GM23338 (cell line): ENCODE data around the gene C4BPB. TPM values are rescaled to one million over a fixed set of nuclear protein-coding genes. Genes with fewer than 3 reads are reported as not detected.

Experiments
- ATAC-seq: fragments of 200-7000 bp; cut with Tn5 transposase; 3 replicates; pipeline ENCODE4 v1.9.1; 2020
- DNase-seq: peaks from one replicate; pipeline ENCODE4 v3.0.0-alpha.2; 2015; ENCODE audit warnings: low spot score
- H2AFZ ChIP-seq: fragments of 200-600 bp; sonication (generic); 2 replicates; pipeline ENCODE4 v1.8.0; 2016; ENCODE audit warnings: antibody characterized with exemption, mild to moderate bottlenecking, moderate library complexity
- H3F3A ChIP-seq: fragments of 200-600 bp; sonication (generic); replicated peaks from 2 replicates; pipeline ENCODE4 v1.8.0; 2017; ENCODE audit warnings: antibody characterized with exemption, mixed run types, low read depth
- H3K27ac ChIP-seq: fragments of 200-600 bp; sonication (generic); 2 replicates; pipeline ENCODE4 v1.6.1; 2016; ENCODE audit warnings: low read depth
- H3K27me3 ChIP-seq: fragments of 200-600 bp; sonication (generic); 2 replicates; pipeline ENCODE4 v1.8.0; 2016; ENCODE audit warnings: mild to moderate bottlenecking, mixed run types, moderate library complexity; ENCODE audit not compliant: insufficient read depth
- H3K36me3 ChIP-seq: fragments of 200-600 bp; sonication (generic); 2 replicates; pipeline ENCODE4 v1.8.0; 2016; ENCODE audit warnings: mild to moderate bottlenecking; ENCODE audit not compliant: insufficient read depth
- H3K4me1 ChIP-seq: fragments of 200-600 bp; sonication (generic); 2 replicates; pipeline ENCODE4 v1.8.0; 2016; ENCODE audit warnings: mild to moderate bottlenecking, moderate library complexity; ENCODE audit not compliant: insufficient read depth
- H3K4me2 ChIP-seq: fragments of 200-600 bp; sonication (generic); 2 replicates; pipeline ENCODE4 v1.7.1; 2017; ENCODE audit warnings: mixed run types
- H3K4me3 ChIP-seq: fragments of 200-600 bp; sonication (generic); 2 replicates; pipeline ENCODE4 v1.6.1; 2016; ENCODE audit warnings: mixed run types
- H3K79me2 ChIP-seq: fragments of 200-600 bp; sonication (generic); replicated peaks from 2 replicates; pipeline ENCODE4 v1.8.0; 2017; ENCODE audit warnings: mild to moderate bottlenecking; ENCODE audit not compliant: insufficient read depth
- H3K9me2 ChIP-seq: fragments of 200-600 bp; sonication (generic); 2 replicates; pipeline ENCODE4 v1.8.0; 2017; ENCODE audit not compliant: insufficient read depth
- H4K20me1 ChIP-seq: fragments of 200-600 bp; sonication (generic); replicated peaks from 2 replicates; pipeline ENCODE4 v1.8.0; 2017; ENCODE audit warnings: mild to moderate bottlenecking; ENCODE audit not compliant: insufficient read depth
- H3K27ac Mint-ChIP-seq: 2 replicates; pipeline ENCODE4 v1.8.0; 2020; ENCODE audit warnings: inconsistent platforms, mild to moderate bottlenecking, moderate library complexity, mixed read lengths
- H3K27me3 Mint-ChIP-seq: 3 replicates; pipeline ENCODE4 v1.8.0; 2022; ENCODE audit warnings: low read depth, mild to moderate bottlenecking, moderate library complexity, mixed read lengths, inconsistent platforms; ENCODE audit not compliant: insufficient read depth, poor library complexity
- H3K36me3 Mint-ChIP-seq: 3 replicates; pipeline ENCODE4 v1.8.0; 2021; ENCODE audit warnings: low read depth, mild to moderate bottlenecking, inconsistent platforms, moderate library complexity, mixed read lengths
- H3K4me1 Mint-ChIP-seq: 3 replicates; pipeline ENCODE4 v1.8.0; 2020; ENCODE audit warnings: mild to moderate bottlenecking, inconsistent platforms, mixed read lengths
- H3K4me3 Mint-ChIP-seq: 3 replicates; pipeline ENCODE4 v1.8.0; 2021; ENCODE audit warnings: moderate library complexity, mild to moderate bottlenecking, inconsistent platforms, mixed read lengths
- H3K9me3 Mint-ChIP-seq: 3 replicates; pipeline ENCODE4 v1.8.0; 2020; ENCODE audit warnings: moderate library complexity, mild to moderate bottlenecking, inconsistent platforms, mixed read lengths
- CREB1 ChIP-seq: fragments of 250-450 bp; sonication (Bioruptor Pico); IDR thresholded peaks from 2 replicates; pipeline ENCODE4 v1.5.0; 2020; ENCODE audit warnings: low read depth, mild to moderate bottlenecking, moderate library complexity
- CTCF ChIP-seq, 2 experiments: fragments of 200-600 bp in 1 of 2; sonication (generic) in 1 of 2; conservative IDR thresholded peaks; 2 replicates each; pipeline versions ENCODE4 v1.5.1 to v1.6.1; 2016 to 2017; ENCODE audit warnings: antibody characterized with exemption in 2 of 2, low read depth in 2 of 2, mild to moderate bottlenecking in 2 of 2, moderate library complexity in 1 of 2
- ETS1 ChIP-seq: IDR thresholded peaks from 2 replicates; pipeline ENCODE4 v1.6.1; 2016; ENCODE audit warnings: antibody characterized with exemption
- EZH2 ChIP-seq: fragments of 200-600 bp; sonication (generic); IDR thresholded peaks from one replicate; pipeline ENCODE4 v1.8.0; 2017; ENCODE audit warnings: antibody characterized with exemption, mild to moderate bottlenecking, low read depth; ENCODE audit not compliant: unreplicated experiment
- EZH2phosphoT487 ChIP-seq: fragments of 200-600 bp; sonication (generic); IDR thresholded peaks from one replicate; pipeline ENCODE4 v1.8.1; 2018; ENCODE audit warnings: antibody characterized with exemption; ENCODE audit not compliant: unreplicated experiment
- JUNB ChIP-seq: IDR thresholded peaks from one replicate; pipeline ENCODE4 v1.6.1; 2016; ENCODE audit warnings: antibody characterized with exemption; ENCODE audit not compliant: unreplicated experiment
- NANOG ChIP-seq: IDR thresholded peaks from 2 replicates; pipeline ENCODE4 v1.6.1; 2016; ENCODE audit warnings: antibody characterized with exemption, borderline replicate concordance
- POLR2AphosphoS5 ChIP-seq: IDR thresholded peaks from 2 replicates; pipeline ENCODE4 v1.6.1; 2016; ENCODE audit warnings: antibody characterized with exemption, low read depth
- REST ChIP-seq: IDR thresholded peaks from one replicate; pipeline ENCODE4 v1.6.1; 2018; ENCODE audit warnings: antibody characterized with exemption; ENCODE audit not compliant: unreplicated experiment
- STAT1 ChIP-seq: IDR thresholded peaks from one replicate; pipeline ENCODE4 v1.6.1; 2016; ENCODE audit warnings: antibody characterized with exemption; ENCODE audit not compliant: unreplicated experiment
- ZNF114 ChIP-seq: fragments of 250-450 bp; sonication (Bioruptor Pico); IDR thresholded peaks from 2 replicates; pipeline ENCODE4 v1.5.0; 2020; ENCODE audit warnings: mild to moderate bottlenecking, moderate library complexity
- ZNF331 ChIP-seq: fragments of 250-450 bp; sonication (Bioruptor Pico); IDR thresholded peaks from 2 replicates; pipeline ENCODE4 v1.5.0; 2020; ENCODE audit warnings: low read depth, mild to moderate bottlenecking, moderate library complexity
- ZNF462 ChIP-seq: fragments of 250-450 bp; sonication (Bioruptor Pico); IDR thresholded peaks from 2 replicates; pipeline ENCODE4 v1.5.0; 2020; ENCODE audit warnings: mild to moderate bottlenecking, moderate library complexity
- polyA plus RNA-seq: library from polyadenylated mRNA; unstranded; fragments of >200 nt; fragmentation: Nextera tagmentation; extraction: Ambion mirVana; gene quantifications from 2 replicates; pipeline ENCODE4 v1.2.1, GENCODE V29; 2016
- total RNA-seq: library from RNA; depleted of rRNA; stranded (reverse); fragments of >200 nt; shearing (Covaris generic); gene quantifications from 2 replicates; pipeline ENCODE4 v1.2.3, GENCODE V29; 2014

C4BPB gene
- total and polyA plus RNA-seq, 2 experiments from 2014 or later: not detected

- H3K36me3 Mint-ChIP-seq: peaks cover 14% of the 10 kb centered on the region
- DNase-seq (no peak), ATAC-seq (no peak)
- Histone ChIP-seq H3K4me3 (no peak overlapping the region), H3K36me3 (peaks cover 4% of the 10 kb centered on the region; the same call in 1 of the 2 replicates), H2AFZ (no peak overlapping the region), H3K79me2 (no peaks in the 10 kb centered on the region), H3K27ac (no peak overlapping the region), H3K4me2 (no peak overlapping the region), H3K9me2 (no peaks in the 10 kb centered on the region), H3K4me1 (no peaks in the 10 kb centered on the region), H4K20me1 (peaks cover 3% of the 10 kb centered on the region; the same call in 1 of the 2 replicates), H3K27me3 (no peaks in the 10 kb centered on the region), H3F3A (no peaks in the 10 kb centered on the region)
- H3K4me3 Mint-ChIP-seq: no peak overlapping the region
- H3K9me3 Mint-ChIP-seq: no peaks in the 10 kb centered on the region
- no peak for TF ChIP-seq EZH2
- TF ChIP-seq ZNF114 (CRISPR knock-in tag): no peak
- no peak for TF ChIP-seq NANOG
- TF ChIP-seq EZH2phosphoT487: no peak
- no peak for TF ChIP-seq CTCF (conservative IDR thresholded peaks at IDR 0.05; ENCODE audit: low read depth in 2 of 2)
- no peak for TF ChIP-seq REST
- TF ChIP-seq POLR2AphosphoS5: no peak
- TF ChIP-seq JUNB: no peak
- TF ChIP-seq ETS1: no peak
- no peak for TF ChIP-seq STAT1
- TF ChIP-seq ZNF462 (CRISPR knock-in tag): no peak
- no peak for TF ChIP-seq CREB1 (CRISPR knock-in tag)
- no peak for TF ChIP-seq ZNF331
- no peak overlapping the region for H3K27ac Mint-ChIP-seq
- no peaks in the 10 kb centered on the region for H3K27me3 Mint-ChIP-seq
- 0 out of 3 replicates have a peak, but pooled peaks cover under 1% of the 10 kb centered on the region for H3K4me1 Mint-ChIP-seq
Observed at GRCh38 chr1:207072233-207072632, 16.4 kb upstream of the C4BPB start.
